Upper lobe of left lung (tissue), 4 donors: ENCODE measurements around the gene JAM3.

Experiments
- CTCF ChIP-seq, 6 experiments: fragments of 450-650 bp in 4 of 6; fragments of 200-600 bp in 2 of 6; sonication (generic) in 2 of 6; IDR thresholded peaks; one replicate each; pipeline ENCODE4 v1.5.1; 2016 to 2019; ENCODE audit warnings: antibody characterized with exemption in 6 of 6
- EP300 ChIP-seq, 4 donors: sonication (generic); formaldehyde crosslinking; IDR thresholded peaks; one replicate each; pipeline ENCODE4 v1.5.1; 2017; ENCODE audit warnings: antibody characterized with exemption in 4 of 4, control low read depth in 2 of 4

GRCh38 chr11:134063991-134064747, 4.7 kb upstream of the JAM3 start:
- TF ChIP-seq CTCF (IDR thresholded peaks at IDR 0.05) = no peak
- no peak for TF ChIP-seq EP300 (IDR thresholded peaks at IDR 0.05)
